Endothelial cell of umbilical vein (primary cell): ENCODE measurements around the gene KCTD11.

Source experiments
- EZH2 ChIP-seq: IDR thresholded peaks from 2 replicates; pipeline ENCODE4 v1.6.1; 2012; ENCODE audit warnings: borderline replicate concordance, low read depth, mild to moderate bottlenecking, moderate library complexity, low read length, inconsistent platforms; ENCODE audit not compliant: severe bottlenecking
- TF ChIP-seq, protein P1 (sequence below), 2 donors: IDR thresholded peaks; 1 replicate in 1 of 2; 2 replicates in 1 of 2; pipeline ENCODE4 v1.5.1; 2011; ENCODE audit warnings: low read length in 2 of 2, mild to moderate bottlenecking in 2 of 2, moderate library complexity in 2 of 2, control low read depth in 1 of 2, inconsistent platforms in 1 of 2, low read depth in 1 of 2; ENCODE audit not compliant: insufficient read depth in 1 of 2; ENCODE audit errors: extremely low read depth in 1 of 2

DNA sequence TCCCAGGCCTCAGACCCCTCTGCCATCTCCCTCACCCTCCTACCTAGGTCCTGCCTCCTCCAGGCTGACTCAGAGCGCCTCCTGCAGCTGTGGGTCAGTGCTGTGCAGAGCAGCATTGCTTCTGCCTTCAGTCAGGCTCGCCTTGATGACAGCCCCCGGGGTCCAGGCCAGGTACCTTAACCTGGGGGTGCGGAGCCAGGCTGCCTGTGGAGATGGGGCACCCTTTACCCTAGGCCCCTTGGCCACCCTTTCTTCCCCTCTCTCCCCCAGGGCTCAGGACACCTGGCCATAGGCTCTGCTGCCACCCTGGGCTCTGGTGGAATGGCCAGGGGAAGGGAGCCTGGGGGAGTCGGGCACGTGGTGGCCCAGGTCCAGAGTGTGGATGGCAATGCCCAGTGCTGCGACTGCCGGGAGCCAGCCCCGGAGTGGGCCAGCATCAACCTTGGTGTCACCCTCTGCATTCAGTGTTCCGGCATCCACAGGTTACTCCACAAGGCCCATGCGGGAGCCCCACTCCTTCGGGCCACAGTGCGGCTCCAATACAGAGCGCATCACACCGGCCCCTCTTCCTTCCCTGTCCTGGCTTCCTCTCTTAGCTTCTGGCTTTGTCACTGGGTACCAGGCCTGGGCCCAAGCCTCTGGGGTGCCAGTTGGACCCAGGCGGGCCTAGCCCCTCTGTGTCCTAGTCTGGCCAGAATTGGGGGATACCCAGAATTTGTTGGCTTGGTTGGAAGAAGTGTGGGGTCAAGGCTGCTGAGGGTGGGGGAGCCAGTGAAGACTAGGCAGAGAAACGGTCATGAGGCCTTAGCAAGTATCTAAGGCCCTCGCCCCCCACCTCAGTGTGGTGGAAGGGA lies 5.0 kb upstream of the KCTD11 start:
- TF ChIP-seq EZH2, result no peak
- TF ChIP-seq, protein P1, sequence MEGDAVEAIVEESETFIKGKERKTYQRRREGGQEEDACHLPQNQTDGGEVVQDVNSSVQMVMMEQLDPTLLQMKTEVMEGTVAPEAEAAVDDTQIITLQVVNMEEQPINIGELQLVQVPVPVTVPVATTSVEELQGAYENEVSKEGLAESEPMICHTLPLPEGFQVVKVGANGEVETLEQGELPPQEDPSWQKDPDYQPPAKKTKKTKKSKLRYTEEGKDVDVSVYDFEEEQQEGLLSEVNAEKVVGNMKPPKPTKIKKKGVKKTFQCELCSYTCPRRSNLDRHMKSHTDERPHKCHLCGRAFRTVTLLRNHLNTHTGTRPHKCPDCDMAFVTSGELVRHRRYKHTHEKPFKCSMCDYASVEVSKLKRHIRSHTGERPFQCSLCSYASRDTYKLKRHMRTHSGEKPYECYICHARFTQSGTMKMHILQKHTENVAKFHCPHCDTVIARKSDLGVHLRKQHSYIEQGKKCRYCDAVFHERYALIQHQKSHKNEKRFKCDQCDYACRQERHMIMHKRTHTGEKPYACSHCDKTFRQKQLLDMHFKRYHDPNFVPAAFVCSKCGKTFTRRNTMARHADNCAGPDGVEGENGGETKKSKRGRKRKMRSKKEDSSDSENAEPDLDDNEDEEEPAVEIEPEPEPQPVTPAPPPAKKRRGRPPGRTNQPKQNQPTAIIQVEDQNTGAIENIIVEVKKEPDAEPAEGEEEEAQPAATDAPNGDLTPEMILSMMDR (IDR thresholded peaks at IDR 0.05; ENCODE audit: extremely low read depth in 1 of 2, insufficient read depth in 1 of 2, low read depth in 1 of 2, low read length in 2 of 2), result no peak
